ENCODE results near the gene GRAMD4. TPM values are rescaled to one million over a fixed set of nuclear protein-coding genes. Genes with fewer than 3 reads are reported as not detected.

GRAMD4 gene
- polyA plus RNA-seq, 2 of the 4 experiments (the other 2 are of a cell fraction): 7.7 to 13.1 TPM

GRCh38 chr22:46654927-46655595, 34.9 kb downstream of the GRAMD4 start:
- FAIRE-seq (no peak), DNase-seq (ENCODE audit: low read depth in 1 of 2, low spot score in 1 of 2) (no peak), ATAC-seq (no peak)
- TF ChIP-seq CBX8 (IDR thresholded peaks at IDR 0.05) (no peak), ZFP36 (IDR thresholded peaks at IDR 0.05; ENCODE audit: borderline replicate concordance, partially characterized antibody) (no peak), EHMT2 (IDR thresholded peaks at IDR 0.05; ENCODE audit: low read depth) (no peak), MAZ (IDR thresholded peaks at IDR 0.05; ENCODE audit: borderline replicate concordance, low read depth, low read length) (no peak), JUN (IDR thresholded peaks at IDR 0.05) (no peak)
- WGBS (ENCODE audit: missing lambda C conversion rate): 89% methylated on average over 13 of the region's 14 CpGs
- Histone ChIP-seq H3K4me3 (no peak overlapping the region), H3K27ac (peak overlapping the region in 1 of 2 experiments; percentile 77; a peak in 2 of 6 replicates), H3K9me3 (no peaks in the 10 kb centered on the region), H3K4me1 (peaks cover 37% of the 10 kb centered on the region), H3K4me2 (no peak overlapping the region)
- ChIA-PET CTCF (interaction anchor here (0.6 kb wide), 1 partner anchor 9 kb away, joined by 4 read pairs; no protein-coding TSS in a partner anchor), POLR2A (no interaction called here)

GRCh38 chr22:46655861-46656608, 35.8 kb downstream of the GRAMD4 start:
- ATAC-seq: no peak
- Histone ChIP-seq H3K4me2 (no peak overlapping the region), H3K9me3 (no peaks in the 10 kb centered on the region), H3K27ac (no peak overlapping the region), H3K4me1 (peaks cover 36% of the 10 kb centered on the region), H3K4me3 (no peak overlapping the region)
- no peak for FAIRE-seq
- no peak for DNase-seq (ENCODE audit: low read depth in 1 of 2, low spot score in 1 of 2)
- POLR2A ChIA-PET: no interaction called here
- 90% methylated on average over 10 of the region's 26 CpGs for WGBS (ENCODE audit: missing lambda C conversion rate)
- CTCF ChIA-PET: no interaction called here
- no peak for TF ChIP-seq POLR2A (IDR thresholded peaks at IDR 0.05; ENCODE audit: low read length)
- TF ChIP-seq NR3C1 (IDR thresholded peaks at IDR 0.05): no peak
- TF ChIP-seq TFCP2L1 (CRISPR knock-in tag; IDR thresholded peaks at IDR 0.05): no peak
- no peak for TF ChIP-seq CEBPB (IDR thresholded peaks at IDR 0.05)
- no peak for TF ChIP-seq POLR2AphosphoS2 (conservative IDR thresholded peaks at IDR 0.05; ENCODE audit: low read length)
- no peak for TF ChIP-seq PHF8 (IDR thresholded peaks at IDR 0.05; ENCODE audit: borderline replicate concordance, low read depth)
- no peak for TF ChIP-seq ESRRA (IDR thresholded peaks at IDR 0.05; ENCODE audit: borderline replicate concordance, low read length)
- TF ChIP-seq HOXA7 (CRISPR knock-in tag; IDR thresholded peaks at IDR 0.05): no peak
- no peak for TF ChIP-seq TP53 (CRISPR knock-in tag; IDR thresholded peaks at IDR 0.05)
- no peak for TF ChIP-seq GATA3 (IDR thresholded peaks at IDR 0.05; ENCODE audit: borderline replicate concordance)
- no peak for TF ChIP-seq NPAS2 (CRISPR knock-in tag; IDR thresholded peaks at IDR 0.05; ENCODE audit: borderline replicate concordance)

DNA sequence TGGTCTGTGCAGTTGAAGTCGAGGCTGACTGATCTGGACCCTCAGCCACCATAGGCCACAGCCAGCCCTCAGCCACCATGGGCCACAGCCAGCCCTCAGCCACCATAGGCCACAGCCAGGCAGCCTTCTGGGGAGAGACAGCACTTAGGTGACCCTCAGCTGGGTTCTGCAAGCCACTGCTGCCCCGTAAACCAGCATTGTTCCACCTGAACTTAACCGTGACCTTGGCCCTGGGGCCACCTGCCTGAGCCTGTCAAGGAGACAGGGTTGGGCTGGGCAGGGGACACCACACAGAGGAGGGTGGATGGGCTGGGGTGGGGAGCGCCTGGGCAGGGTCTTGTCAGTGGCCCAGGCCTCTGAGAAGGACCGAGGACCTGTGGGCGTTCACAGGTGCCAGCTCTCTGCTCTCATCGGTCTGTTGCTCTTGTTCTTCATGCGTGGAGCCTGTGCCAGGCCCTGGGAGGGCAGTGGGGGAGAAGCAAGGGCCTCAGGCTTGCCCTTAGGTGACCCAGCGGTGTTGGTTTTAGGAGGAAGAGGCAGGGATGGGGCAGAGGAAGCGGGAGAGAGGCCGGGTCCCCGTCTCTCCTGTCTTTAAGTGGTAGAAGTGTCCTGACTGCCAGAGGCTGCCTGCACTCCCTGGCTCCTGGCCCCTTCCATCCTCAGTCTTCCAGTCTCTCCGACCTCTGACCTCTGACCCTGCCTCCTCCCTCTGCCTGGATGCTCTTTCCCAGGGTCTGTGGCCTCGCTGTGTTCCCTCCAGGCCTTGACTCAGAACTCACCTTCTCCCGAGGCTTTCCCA, 36.9 kb downstream of the GRAMD4 start:
- 77% methylated on average over 9 of the region's 15 CpGs for WGBS (ENCODE audit: missing lambda C conversion rate)
- ATAC-seq (no peak), DNase-seq (ENCODE audit: low read depth in 1 of 2, low spot score in 1 of 2) (no peak), FAIRE-seq (no peak)
- TF ChIP-seq CBX2 (IDR thresholded peaks at IDR 0.05; ENCODE audit: borderline replicate concordance, low read depth) (no peak), FOXS1 (CRISPR knock-in tag; IDR thresholded peaks at IDR 0.05) (no peak), RNF2 (IDR thresholded peaks at IDR 0.05; ENCODE audit: borderline replicate concordance, low read depth) (no peak), CEBPB (IDR thresholded peaks at IDR 0.05) (no peak), KDM5A (IDR thresholded peaks at IDR 0.05) (no peak), HEYL (CRISPR knock-in tag; IDR thresholded peaks at IDR 0.05) (no peak), RFX5 (IDR thresholded peaks at IDR 0.05) (no peak)
- H3K4me1 ChIP-seq: peaks cover 36% of the 10 kb centered on the region
- ChIA-PET POLR2A (no interaction called here), CTCF (no interaction called here)
- H3K4me3 ChIP-seq: no peak overlapping the region
- no peak overlapping the region for H3K4me2 ChIP-seq
- no peaks in the 10 kb centered on the region for H3K9me3 ChIP-seq
- H3K27ac ChIP-seq: no peak overlapping the region
